ENCODE results near the gene ACTL6B. TPM values are rescaled to one million over a fixed set of nuclear protein-coding genes. Genes with fewer than 3 reads are reported as not detected.

Gene ACTL6B
- total RNA-seq, 1 experiment from 2014 or later, result not detected

DNA sequence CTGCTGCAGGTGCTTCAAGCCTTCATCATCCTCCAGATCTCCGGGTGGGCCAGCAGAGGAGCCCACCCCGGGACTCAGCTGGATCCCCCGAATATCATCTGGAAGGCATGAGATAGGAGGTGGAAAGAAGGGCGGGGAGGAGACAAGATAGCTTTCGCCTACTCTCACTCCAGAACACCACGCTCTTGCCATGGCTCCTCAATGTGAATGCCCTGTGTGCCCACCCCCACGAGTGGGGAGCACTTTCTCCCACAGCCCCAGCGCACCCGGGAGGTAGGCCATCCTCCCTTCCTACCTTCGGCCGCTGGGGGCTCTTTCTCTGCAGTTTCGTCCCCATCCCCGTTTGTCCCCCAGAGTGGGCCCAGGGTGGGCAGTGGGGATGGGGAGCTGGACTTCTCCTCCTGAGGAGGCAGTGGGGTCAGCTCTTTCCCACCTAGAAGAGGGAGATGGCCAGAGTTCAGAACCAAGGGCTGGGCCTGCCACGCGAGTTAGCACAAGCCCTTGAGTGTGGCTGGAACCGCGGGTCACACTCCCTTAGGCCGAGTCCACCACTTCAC is 28.9 kb upstream of the ACTL6B start:
- no peak overlapping the region for H3K4me3 Mint-ChIP-seq (ENCODE audit: unreplicated experiment)
- Histone ChIP-seq H3K36me3 (ENCODE audit: control insufficient read depth, insufficient read depth, low read length) (peaks cover 5% of the 10 kb centered on the region), H3K4me1 (no peaks in the 10 kb centered on the region), H3K27me3 (replicated peaks; ENCODE audit: control insufficient read depth, insufficient read depth, low read length) (no peaks in the 10 kb centered on the region), H3K4me3 (ENCODE audit: low read depth, low read length) (no peak overlapping the region), H3K9me3 (no peaks in the 10 kb centered on the region)
- DNase-seq, result no peak
- no peaks in the 10 kb centered on the region for H3K9me3 Mint-ChIP-seq (ENCODE audit: unreplicated experiment)
- ChIA-PET POLR2A (interaction anchor here (0.6 kb wide), 1 partner anchor 53 kb away, joined by 3 read pairs; no protein-coding TSS in a partner anchor), CTCF (interaction anchor here (0.6 kb wide), 2 partner anchors 109 to 179 kb away, joined by 3 to 4 read pairs; no protein-coding TSS in a partner anchor)
- intact Hi-C loops (cut with micrococcal nuclease; ENCODE audit: unreplicated experiment), result no loop called here
- H3K36me3 Mint-ChIP-seq (ENCODE audit: insufficient read depth, unreplicated experiment), result peaks cover 75% of the 10 kb centered on the region
- TF ChIP-seq, protein P1, sequence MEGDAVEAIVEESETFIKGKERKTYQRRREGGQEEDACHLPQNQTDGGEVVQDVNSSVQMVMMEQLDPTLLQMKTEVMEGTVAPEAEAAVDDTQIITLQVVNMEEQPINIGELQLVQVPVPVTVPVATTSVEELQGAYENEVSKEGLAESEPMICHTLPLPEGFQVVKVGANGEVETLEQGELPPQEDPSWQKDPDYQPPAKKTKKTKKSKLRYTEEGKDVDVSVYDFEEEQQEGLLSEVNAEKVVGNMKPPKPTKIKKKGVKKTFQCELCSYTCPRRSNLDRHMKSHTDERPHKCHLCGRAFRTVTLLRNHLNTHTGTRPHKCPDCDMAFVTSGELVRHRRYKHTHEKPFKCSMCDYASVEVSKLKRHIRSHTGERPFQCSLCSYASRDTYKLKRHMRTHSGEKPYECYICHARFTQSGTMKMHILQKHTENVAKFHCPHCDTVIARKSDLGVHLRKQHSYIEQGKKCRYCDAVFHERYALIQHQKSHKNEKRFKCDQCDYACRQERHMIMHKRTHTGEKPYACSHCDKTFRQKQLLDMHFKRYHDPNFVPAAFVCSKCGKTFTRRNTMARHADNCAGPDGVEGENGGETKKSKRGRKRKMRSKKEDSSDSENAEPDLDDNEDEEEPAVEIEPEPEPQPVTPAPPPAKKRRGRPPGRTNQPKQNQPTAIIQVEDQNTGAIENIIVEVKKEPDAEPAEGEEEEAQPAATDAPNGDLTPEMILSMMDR (IDR thresholded peaks at IDR 0.05; ENCODE audit: insufficient read depth in 1 of 2, low read depth in 1 of 2, low read length in 1 of 2, severe bottlenecking in 1 of 2, unreplicated experiment in 1 of 2), result no peak
- BruUV-seq (replicated peaks), result no TSS peak
- H3K27me3 Mint-ChIP-seq (ENCODE audit: insufficient read depth, unreplicated experiment), result no peaks in the 10 kb centered on the region
- no peaks in the 10 kb centered on the region for H3K4me1 Mint-ChIP-seq (ENCODE audit: low read depth, unreplicated experiment)
- no peak overlapping the region for H3K27ac Mint-ChIP-seq (ENCODE audit: unreplicated experiment)

- peaks cover 75% of the 10 kb centered on the region for H3K36me3 Mint-ChIP-seq (ENCODE audit: insufficient read depth, unreplicated experiment)
- Histone ChIP-seq H3K36me3 (ENCODE audit: control insufficient read depth, insufficient read depth, low read length) (peaks cover 5% of the 10 kb centered on the region), H3K9me3 (no peaks in the 10 kb centered on the region), H3K27me3 (replicated peaks; ENCODE audit: control insufficient read depth, insufficient read depth, low read length) (no peaks in the 10 kb centered on the region), H3K4me3 (ENCODE audit: low read depth, low read length) (no peak overlapping the region), H3K4me1 (no peaks in the 10 kb centered on the region; the same call in 1 of the 2 replicates)
- TF ChIP-seq, protein P1 (IDR thresholded peaks at IDR 0.05; ENCODE audit: insufficient read depth in 1 of 2, low read depth in 1 of 2, low read length in 1 of 2, severe bottlenecking in 1 of 2, unreplicated experiment in 1 of 2), result no peak
- no TSS peak for BruUV-seq (replicated peaks)
- no peak overlapping the region for H3K4me3 Mint-ChIP-seq (ENCODE audit: unreplicated experiment)
- ChIA-PET POLR2A (no interaction called here), CTCF (interaction anchor here (0.6 kb wide), 2 partner anchors 108 to 180 kb away, joined by 3 to 4 read pairs; no protein-coding TSS in a partner anchor)
- intact Hi-C loops (cut with micrococcal nuclease; ENCODE audit: unreplicated experiment), result no loop called here
- no peak for DNase-seq
- peaks cover under 1% of the 10 kb centered on the region for H3K4me1 Mint-ChIP-seq (ENCODE audit: low read depth, unreplicated experiment)
- H3K27ac Mint-ChIP-seq (ENCODE audit: unreplicated experiment), result no peak overlapping the region
- H3K9me3 Mint-ChIP-seq (ENCODE audit: unreplicated experiment), result no peaks in the 10 kb centered on the region
- H3K27me3 Mint-ChIP-seq (ENCODE audit: insufficient read depth, unreplicated experiment), result no peaks in the 10 kb centered on the region
Measured at GRCh38 chr7:100684534-100685042, 28.3 kb upstream of the ACTL6B start.

DNA sequence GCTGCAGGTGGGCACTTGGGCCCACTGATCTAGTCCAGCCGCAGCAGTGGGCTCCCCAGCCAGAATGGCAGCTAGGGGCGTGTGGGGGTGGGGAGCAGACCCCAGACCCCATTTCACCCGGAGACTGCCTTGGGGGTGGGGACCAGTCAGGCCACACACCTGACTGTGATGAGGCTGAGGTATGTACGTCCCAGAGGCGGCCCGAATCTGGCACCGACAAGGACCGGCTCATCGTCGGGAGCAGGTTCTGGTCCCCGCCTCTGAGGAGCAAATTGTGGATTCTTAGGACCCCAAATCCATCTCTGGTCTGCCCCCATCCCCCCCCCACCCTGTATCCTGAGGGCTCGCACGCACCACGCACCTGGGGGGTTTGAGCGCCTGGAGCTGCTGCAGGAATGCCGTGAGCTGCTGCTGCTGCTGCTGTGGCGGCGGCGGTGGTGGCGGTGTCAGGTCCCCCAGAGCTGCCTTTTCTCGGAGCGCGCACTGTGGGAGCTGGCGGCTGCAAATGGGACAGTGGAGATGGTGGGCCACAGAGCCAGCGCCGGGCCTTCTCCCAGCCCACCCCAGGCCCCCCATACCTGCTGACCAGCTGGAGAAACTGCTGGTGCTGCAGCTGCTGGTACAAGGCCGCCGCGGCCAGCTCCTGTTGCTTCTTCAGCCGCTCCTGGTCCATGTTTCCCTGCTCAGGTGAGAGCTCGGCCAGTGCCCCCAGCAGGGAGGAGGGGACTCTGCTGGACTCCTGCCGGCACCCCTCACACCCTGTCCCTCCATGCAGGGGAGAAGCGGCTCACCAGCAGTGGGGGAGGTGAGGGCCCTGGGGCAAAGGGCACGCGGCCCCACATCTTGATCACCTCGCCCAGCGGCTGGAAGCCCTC is 27.6 kb upstream of the ACTL6B start:
- H3K27ac Mint-ChIP-seq (ENCODE audit: unreplicated experiment), result no peak overlapping the region
- peaks cover 6% of the 10 kb centered on the region for H3K4me1 Mint-ChIP-seq (ENCODE audit: low read depth, unreplicated experiment)
- Histone ChIP-seq H3K27me3 (replicated peaks; ENCODE audit: control insufficient read depth, insufficient read depth, low read length) (no peaks in the 10 kb centered on the region), H3K36me3 (ENCODE audit: control insufficient read depth, insufficient read depth, low read length) (peaks cover 7% of the 10 kb centered on the region), H3K4me3 (ENCODE audit: low read depth, low read length) (no peak overlapping the region), H3K9me3 (no peaks in the 10 kb centered on the region), H3K4me1 (no peaks in the 10 kb centered on the region; the same call in 1 of the 2 replicates)
- ChIA-PET CTCF (no interaction called here), POLR2A (no interaction called here)
- H3K9me3 Mint-ChIP-seq (ENCODE audit: unreplicated experiment), result no peaks in the 10 kb centered on the region
- DNase-seq, result no peak
- H3K4me3 Mint-ChIP-seq (ENCODE audit: unreplicated experiment), result no peak overlapping the region
- BruUV-seq (replicated peaks), result no TSS peak
- no peaks in the 10 kb centered on the region for H3K27me3 Mint-ChIP-seq (ENCODE audit: insufficient read depth, unreplicated experiment)
- TF ChIP-seq, protein P1 (IDR thresholded peaks at IDR 0.05; ENCODE audit: insufficient read depth in 1 of 2, low read depth in 1 of 2, low read length in 1 of 2, severe bottlenecking in 1 of 2, unreplicated experiment in 1 of 2), result no peak
- peaks cover 75% of the 10 kb centered on the region for H3K36me3 Mint-ChIP-seq (ENCODE audit: insufficient read depth, unreplicated experiment)
- intact Hi-C loops (cut with micrococcal nuclease; ENCODE audit: unreplicated experiment), result no loop called here

Measured in Caco-2 (cell line).